Colonic mucosa (tissue), 4 donors: ENCODE data around the gene ZEB1. TPM values are rescaled to one million over a fixed set of nuclear protein-coding genes. Genes with fewer than 3 reads are reported as not detected.

ENCODE experiments used
- DNase-seq: peaks from one replicate; pipeline ENCODE4 v3.0.0-alpha.2; 2020
- H3K27ac ChIP-seq: fragments of 200-600 bp; one replicate; pipeline ENCODE4 v1.8.0; 2021
- H3K27me3 ChIP-seq: fragments of 200-600 bp; one replicate; pipeline ENCODE4 v1.8.0; 2021
- H3K36me3 ChIP-seq: fragments of 200-600 bp; one replicate; pipeline ENCODE4 v1.8.0; 2021
- H3K4me1 ChIP-seq: fragments of 200-600 bp; one replicate; pipeline ENCODE4 v1.8.0; 2021; ENCODE audit warnings: mild to moderate bottlenecking
- H3K4me3 ChIP-seq: fragments of 200-600 bp; one replicate; pipeline ENCODE4 v1.8.0; 2021
- H3K9ac ChIP-seq, 2 donors: one replicate each; pipeline ENCODE4 v1.7.0; 2013; ENCODE audit warnings: control low read depth in 2 of 2, low read depth in 2 of 2, low read length in 2 of 2
- H3K9me3 ChIP-seq: fragments of 200-600 bp; one replicate; pipeline ENCODE4 v1.8.0; 2021
- intact Hi-C: fragments of 100-400 bp; cut with DNase I; formaldehyde crosslinking; loops from one replicate; pipeline ENCODE4 v1.14.1; 2022
- total RNA-seq, 2 donors: library from RNA; stranded (reverse); fragmentation: NEBNext Ultra II Directional in 1 of 2; extraction: Animal tissue kit (Norgen Biotek cat#: 25700) in 1 of 2; gene quantifications; one replicate each; pipeline ENCODE4 v1.2.1, GENCODE V29; 2021
- TF ChIP-seq, protein P1 (sequence below): fragments of 200-600 bp; IDR thresholded peaks from one replicate; pipeline ENCODE4 v1.8.0; 2022; ENCODE audit warnings: antibody characterized with exemption, mild to moderate bottlenecking
- donor health status: healthy.
- donor health status: DM: no; HTN: no; CAD: no.
- donor health status: DM: no; HTN: no; CAD: no.

ZEB1 gene
- total RNA-seq, 2 donors from 2014 or later: 6.1 to 32.3 TPM

DNA sequence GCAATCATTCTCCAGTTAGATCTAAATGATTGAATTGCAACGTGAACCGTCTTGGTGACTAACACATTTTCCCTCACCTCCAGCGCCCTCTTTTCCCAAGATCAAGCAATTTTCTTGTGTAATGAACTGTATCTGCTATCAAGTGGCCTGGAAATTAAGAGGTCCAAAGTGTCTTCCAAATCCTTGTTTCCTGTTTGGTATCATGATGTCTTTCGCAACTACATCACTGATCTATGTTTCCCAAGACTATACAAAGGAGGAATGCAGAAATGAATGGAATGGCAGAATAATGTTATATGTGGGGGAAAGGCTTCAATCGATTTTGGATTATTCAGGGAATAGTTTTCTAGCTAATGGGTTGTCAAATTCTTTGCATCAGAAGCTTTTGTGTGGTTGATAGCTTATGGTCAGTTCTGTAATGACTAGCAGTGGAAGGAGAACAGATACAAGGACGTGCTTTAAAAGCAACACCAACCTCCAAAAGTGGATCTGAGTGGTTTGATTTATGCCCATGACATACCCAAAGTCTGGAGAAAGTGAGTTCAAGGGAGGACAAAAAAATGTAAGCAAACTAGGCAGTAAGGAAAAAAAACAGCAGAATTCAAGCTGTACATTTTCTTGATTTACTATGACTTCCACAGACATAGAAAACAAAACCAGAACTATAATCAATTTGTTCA, 14.6 kb upstream of the ZEB1 start:
- H3K4me3 ChIP-seq: no peak overlapping the region
- H3K27me3 ChIP-seq: no peaks in the 10 kb centered on the region

DNA sequence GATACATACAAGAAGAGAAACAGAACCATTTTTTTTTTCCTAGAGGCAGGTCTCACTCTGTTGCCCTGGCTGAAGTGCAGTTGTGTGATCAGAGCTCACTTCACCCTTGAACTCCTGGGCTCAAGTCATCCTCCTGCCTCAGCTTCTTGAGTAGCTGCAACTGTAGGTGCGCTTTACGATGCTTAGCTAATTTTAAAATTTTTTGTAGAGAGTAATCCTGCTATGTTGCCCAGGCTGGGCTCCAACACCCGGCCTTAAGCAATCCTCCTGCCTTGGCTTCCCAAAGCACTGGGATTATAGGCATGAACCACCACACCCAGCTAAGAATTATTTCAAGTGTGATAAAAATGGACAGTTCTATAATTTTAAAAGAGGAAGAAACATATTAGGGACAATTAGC, 5.6 kb upstream of the ZEB1 start:
- intact Hi-C loops: no loop called here
- H3K4me3 ChIP-seq: no peak overlapping the region
- no peaks in the 10 kb centered on the region for H3K9me3 ChIP-seq
- no peaks in the 10 kb centered on the region for H3K27me3 ChIP-seq
- no peak overlapping the region for H3K27ac ChIP-seq
- TF ChIP-seq, protein P1, sequence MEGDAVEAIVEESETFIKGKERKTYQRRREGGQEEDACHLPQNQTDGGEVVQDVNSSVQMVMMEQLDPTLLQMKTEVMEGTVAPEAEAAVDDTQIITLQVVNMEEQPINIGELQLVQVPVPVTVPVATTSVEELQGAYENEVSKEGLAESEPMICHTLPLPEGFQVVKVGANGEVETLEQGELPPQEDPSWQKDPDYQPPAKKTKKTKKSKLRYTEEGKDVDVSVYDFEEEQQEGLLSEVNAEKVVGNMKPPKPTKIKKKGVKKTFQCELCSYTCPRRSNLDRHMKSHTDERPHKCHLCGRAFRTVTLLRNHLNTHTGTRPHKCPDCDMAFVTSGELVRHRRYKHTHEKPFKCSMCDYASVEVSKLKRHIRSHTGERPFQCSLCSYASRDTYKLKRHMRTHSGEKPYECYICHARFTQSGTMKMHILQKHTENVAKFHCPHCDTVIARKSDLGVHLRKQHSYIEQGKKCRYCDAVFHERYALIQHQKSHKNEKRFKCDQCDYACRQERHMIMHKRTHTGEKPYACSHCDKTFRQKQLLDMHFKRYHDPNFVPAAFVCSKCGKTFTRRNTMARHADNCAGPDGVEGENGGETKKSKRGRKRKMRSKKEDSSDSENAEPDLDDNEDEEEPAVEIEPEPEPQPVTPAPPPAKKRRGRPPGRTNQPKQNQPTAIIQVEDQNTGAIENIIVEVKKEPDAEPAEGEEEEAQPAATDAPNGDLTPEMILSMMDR: no peak
- H3K36me3 ChIP-seq: no peaks in the 10 kb centered on the region
- DNase-seq: no peak
- H3K4me1 ChIP-seq: no peaks in the 10 kb centered on the region
- no peak overlapping the region for H3K9ac ChIP-seq

More for the DNA sequence above, 14.6 kb upstream of the ZEB1 start:
- Histone ChIP-seq H3K36me3 (no peaks in the 10 kb centered on the region), H3K9ac (no peak overlapping the region), H3K27ac (no peak overlapping the region), H3K4me1 (no peaks in the 10 kb centered on the region), H3K9me3 (no peaks in the 10 kb centered on the region)
- TF ChIP-seq, protein P1: no peak
- intact Hi-C loops: no loop called here
- no peak for DNase-seq

DNA sequence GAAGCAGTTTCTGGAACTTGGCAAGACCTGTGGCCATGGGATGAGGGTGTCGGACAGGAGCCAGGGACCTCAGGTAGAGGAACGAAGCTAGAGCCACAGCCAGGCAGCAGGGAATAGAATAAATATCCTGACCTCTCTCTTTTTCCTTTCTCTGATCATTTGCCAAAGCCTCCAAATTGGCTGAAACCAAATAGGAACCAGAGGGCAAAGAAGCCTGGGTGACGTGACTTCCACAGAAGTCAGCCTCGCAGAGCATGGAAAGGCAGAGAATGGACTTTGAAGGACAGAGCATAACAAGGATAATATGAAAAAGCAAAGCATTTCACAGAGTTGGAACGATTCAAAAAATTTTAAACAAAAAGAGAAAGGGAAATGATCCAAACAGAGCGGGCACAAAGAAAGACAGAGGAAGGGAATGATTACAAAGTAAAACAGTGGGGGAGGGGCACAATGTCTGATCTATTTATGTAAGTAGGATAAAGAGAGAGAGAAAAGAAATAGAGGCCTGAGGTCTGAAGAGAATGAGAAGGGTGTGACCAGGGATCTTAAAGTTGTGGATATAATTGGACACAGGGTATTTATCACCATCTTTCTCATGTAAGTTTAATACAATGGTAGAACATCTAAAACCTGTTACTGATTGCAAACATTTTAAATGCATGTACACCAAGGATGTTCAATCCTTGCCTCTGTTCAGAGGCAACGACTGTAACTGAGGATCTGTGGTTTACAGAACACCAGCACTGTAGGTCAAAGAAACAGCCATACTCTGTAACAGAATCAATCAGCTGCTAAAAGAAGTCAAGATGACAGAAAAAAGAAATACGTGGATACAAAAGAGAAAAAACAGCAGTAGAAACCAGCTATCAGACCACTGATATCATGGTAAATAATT, 4.5 kb upstream of the ZEB1 start:
- Histone ChIP-seq H3K36me3 (no peaks in the 10 kb centered on the region), H3K4me1 (no peaks in the 10 kb centered on the region), H3K9ac (no peak overlapping the region), H3K27me3 (no peaks in the 10 kb centered on the region), H3K9me3 (no peaks in the 10 kb centered on the region), H3K4me3 (no peak overlapping the region), H3K27ac (no peak overlapping the region)
- intact Hi-C loops: no loop called here
- no peak for DNase-seq
- TF ChIP-seq, protein P1: no peak

DNA sequence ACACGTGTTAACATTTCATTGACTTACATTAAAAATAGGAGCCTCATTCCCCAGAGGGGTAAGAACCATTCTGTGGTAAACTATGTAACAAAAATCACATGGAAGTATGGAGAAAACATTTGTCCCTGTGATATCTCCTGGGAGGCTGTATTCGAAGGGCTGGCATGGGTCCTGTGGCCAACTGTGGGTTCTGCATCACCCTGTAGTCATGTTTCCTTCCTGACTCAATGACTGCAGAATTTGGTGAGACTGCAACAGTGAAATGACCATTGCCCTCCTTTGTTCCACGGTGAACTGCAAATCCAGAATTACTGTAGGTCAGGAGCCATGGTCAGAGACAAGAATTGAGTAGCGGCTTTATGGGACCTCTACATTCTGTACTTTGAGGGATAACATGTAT, 3.6 kb upstream of the ZEB1 start:
- H3K27ac ChIP-seq: no peak overlapping the region
- no peak for DNase-seq
- H3K36me3 ChIP-seq: no peaks in the 10 kb centered on the region
- no peak overlapping the region for H3K9ac ChIP-seq
- H3K27me3 ChIP-seq: peaks cover 6% of the 10 kb centered on the region
- no peaks in the 10 kb centered on the region for H3K4me1 ChIP-seq
- intact Hi-C loops: no loop called here
- TF ChIP-seq, protein P1: no peak
- no peak overlapping the region for H3K4me3 ChIP-seq
- H3K9me3 ChIP-seq: no peaks in the 10 kb centered on the region

DNA sequence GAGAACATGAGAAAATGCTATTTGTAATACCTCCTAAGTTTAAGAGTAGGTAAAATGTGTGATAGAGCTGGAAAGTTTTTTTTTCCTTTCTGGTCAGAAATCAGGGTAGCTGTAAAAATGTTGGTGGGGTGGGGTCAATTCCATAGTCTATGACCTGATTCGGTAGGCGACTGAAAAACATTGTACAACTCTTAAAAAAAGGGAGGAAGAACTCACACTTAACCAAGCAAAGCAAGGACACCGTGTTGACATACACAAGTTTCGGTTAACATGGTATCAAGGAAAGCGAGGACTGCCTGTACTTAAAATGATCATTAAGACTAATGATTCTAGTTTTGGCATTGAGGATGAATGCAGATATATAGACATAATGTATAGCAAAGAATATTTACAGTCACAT, 1.8 kb upstream of the ZEB1 start:
- Histone ChIP-seq H3K9ac (no peak overlapping the region), H3K36me3 (no peaks in the 10 kb centered on the region), H3K27me3 (peaks cover 10% of the 10 kb centered on the region), H3K4me1 (no peaks in the 10 kb centered on the region), H3K27ac (no peak overlapping the region), H3K9me3 (no peaks in the 10 kb centered on the region), H3K4me3 (no peak overlapping the region)
- TF ChIP-seq, protein P1: no peak
- intact Hi-C loops: no loop called here
- DNase-seq: no peak
